ENCODE results near the gene BICDL2.

Gene BICDL2

DNA sequence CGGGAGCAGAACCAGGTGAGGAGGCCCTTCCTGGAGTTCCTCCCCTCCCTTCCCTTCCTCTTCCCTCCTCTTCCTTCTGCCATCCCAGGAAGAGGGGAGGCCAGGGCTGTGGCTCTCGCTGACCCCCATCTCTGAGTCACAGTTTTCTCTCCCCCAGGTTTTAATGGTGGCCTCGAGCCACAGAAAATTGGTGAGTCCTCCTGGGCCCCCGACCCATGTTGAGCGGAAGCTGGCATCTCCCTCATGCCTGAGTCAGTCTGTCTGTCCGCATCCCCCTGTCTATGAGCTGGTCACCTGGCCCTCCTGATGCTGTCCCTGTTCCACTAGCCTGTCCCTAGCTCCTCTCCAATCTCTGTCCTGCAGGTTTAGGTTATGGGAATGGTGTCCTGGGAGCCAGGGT is 36.8 kb downstream of the BICDL2 start:
- no peaks in the 10 kb centered on the region for H3K79me2 ChIP-seq (ENCODE audit: insufficient read depth, low read depth)

DNA sequence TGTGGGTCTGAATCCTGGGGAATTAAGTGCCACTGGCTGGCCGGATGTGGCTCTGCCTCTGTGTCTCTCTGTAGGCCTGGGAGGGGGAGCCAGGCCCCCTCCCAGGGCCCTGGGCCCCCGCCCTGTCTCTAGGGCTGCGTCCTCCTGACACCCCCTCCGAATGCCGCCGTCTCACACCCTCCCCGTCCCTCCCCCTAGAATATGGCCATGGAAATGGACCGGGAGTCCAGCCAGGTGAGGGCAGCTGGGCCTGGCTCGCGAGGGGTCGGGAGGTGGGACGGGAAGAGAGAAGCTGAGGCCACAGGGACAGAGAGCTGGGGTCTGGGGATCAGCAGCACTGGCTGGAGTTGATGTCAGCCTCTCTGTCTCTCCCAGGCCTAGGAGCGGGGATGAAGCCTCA is 40.4 kb downstream of the BICDL2 start:
- TF ChIP-seq, protein P1, sequence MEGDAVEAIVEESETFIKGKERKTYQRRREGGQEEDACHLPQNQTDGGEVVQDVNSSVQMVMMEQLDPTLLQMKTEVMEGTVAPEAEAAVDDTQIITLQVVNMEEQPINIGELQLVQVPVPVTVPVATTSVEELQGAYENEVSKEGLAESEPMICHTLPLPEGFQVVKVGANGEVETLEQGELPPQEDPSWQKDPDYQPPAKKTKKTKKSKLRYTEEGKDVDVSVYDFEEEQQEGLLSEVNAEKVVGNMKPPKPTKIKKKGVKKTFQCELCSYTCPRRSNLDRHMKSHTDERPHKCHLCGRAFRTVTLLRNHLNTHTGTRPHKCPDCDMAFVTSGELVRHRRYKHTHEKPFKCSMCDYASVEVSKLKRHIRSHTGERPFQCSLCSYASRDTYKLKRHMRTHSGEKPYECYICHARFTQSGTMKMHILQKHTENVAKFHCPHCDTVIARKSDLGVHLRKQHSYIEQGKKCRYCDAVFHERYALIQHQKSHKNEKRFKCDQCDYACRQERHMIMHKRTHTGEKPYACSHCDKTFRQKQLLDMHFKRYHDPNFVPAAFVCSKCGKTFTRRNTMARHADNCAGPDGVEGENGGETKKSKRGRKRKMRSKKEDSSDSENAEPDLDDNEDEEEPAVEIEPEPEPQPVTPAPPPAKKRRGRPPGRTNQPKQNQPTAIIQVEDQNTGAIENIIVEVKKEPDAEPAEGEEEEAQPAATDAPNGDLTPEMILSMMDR (conservative IDR thresholded peaks at IDR 0.05; ENCODE audit: low read depth, low read length), result no peak
- no peak overlapping the region for H3K4me3 ChIP-seq (IDR thresholded peaks at IDR 0.05; ENCODE audit: insufficient read depth, low read depth, low read length)
- no peak overlapping the region for H3K27ac ChIP-seq
- H3K79me2 ChIP-seq (ENCODE audit: insufficient read depth, low read depth), result no peaks in the 10 kb centered on the region
- no peak overlapping the region for H3K4me2 ChIP-seq
- H3K36me3 ChIP-seq (ENCODE audit: insufficient read depth), result no peaks in the 10 kb centered on the region
- H3K27me3 ChIP-seq (ENCODE audit: insufficient read depth, low read depth), result peaks cover 100% of the 10 kb centered on the region
- H3K9ac ChIP-seq, result no peak overlapping the region
- H2AFZ ChIP-seq (ENCODE audit: low read depth), result no peak overlapping the region
- no peaks in the 10 kb centered on the region for H4K20me1 ChIP-seq (ENCODE audit: insufficient read depth)
- H3K4me1 ChIP-seq (ENCODE audit: low read depth, poor library complexity, severe bottlenecking), result no peaks in the 10 kb centered on the region

More for the DNA sequence above, 36.8 kb downstream of the BICDL2 start:
- no peak overlapping the region for H3K9ac ChIP-seq
- H2AFZ ChIP-seq (ENCODE audit: low read depth), result no peak overlapping the region
- H3K27me3 ChIP-seq (ENCODE audit: insufficient read depth, low read depth), result peaks cover 81% of the 10 kb centered on the region
- H3K36me3 ChIP-seq (ENCODE audit: insufficient read depth), result no peaks in the 10 kb centered on the region
- TF ChIP-seq, protein P1 (conservative IDR thresholded peaks at IDR 0.05; ENCODE audit: low read depth, low read length), result no peak
- H4K20me1 ChIP-seq (ENCODE audit: insufficient read depth), result no peaks in the 10 kb centered on the region
- no peak overlapping the region for H3K27ac ChIP-seq
- peaks cover 2% of the 10 kb centered on the region for H3K4me1 ChIP-seq (ENCODE audit: low read depth, poor library complexity, severe bottlenecking)
- H3K4me3 ChIP-seq (IDR thresholded peaks at IDR 0.05; ENCODE audit: insufficient read depth, low read depth, low read length), result no peak overlapping the region
- no peak overlapping the region for H3K4me2 ChIP-seq

DNA sequence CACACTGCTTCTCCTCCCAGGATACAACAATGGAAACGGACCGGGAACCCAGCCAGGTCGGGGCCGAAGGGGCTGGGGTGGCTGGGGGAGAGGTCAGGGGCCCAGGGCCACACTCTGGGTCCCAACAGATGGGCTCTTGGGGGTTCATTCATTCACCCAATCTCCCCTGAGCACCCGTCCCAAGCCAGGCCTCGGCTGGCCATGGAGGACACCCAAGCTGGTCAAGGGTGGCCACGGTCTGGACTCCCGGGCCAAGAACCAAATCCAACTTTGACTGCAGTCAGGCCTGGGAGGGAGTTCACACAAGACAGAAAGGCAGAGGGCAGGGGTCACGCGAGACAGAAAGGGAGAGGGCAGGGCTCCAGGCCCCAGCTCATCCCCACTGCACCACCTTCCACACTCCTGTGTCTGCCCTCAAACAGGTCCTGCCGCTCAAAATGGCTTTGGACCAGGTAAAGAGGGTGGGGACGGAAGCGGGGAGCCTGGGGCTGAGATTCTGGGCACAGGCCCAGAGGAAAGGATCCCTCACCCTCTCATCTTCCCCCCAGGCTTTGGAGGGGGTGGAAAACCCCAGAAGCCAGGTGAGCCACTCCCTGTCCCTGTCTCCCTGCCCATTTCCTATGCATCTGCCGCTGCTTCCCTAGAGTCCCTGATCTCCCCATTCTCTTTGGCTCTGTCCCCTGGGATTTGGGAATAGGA is 44.2 kb downstream of the BICDL2 start:
- no peaks in the 10 kb centered on the region for H4K20me1 ChIP-seq (ENCODE audit: insufficient read depth)
- no peak overlapping the region for H3K9ac ChIP-seq
- no peak overlapping the region for H3K4me3 ChIP-seq (IDR thresholded peaks at IDR 0.05; ENCODE audit: insufficient read depth, low read depth, low read length)
- TF ChIP-seq, protein P1 (conservative IDR thresholded peaks at IDR 0.05; ENCODE audit: low read depth, low read length), result no peak
- H3K4me1 ChIP-seq (ENCODE audit: low read depth, poor library complexity, severe bottlenecking), result no peaks in the 10 kb centered on the region
- H3K27ac ChIP-seq, result no peak overlapping the region
- H2AFZ ChIP-seq (ENCODE audit: low read depth), result no peak overlapping the region
- peaks cover 100% of the 10 kb centered on the region for H3K27me3 ChIP-seq (ENCODE audit: insufficient read depth, low read depth)
- no peak overlapping the region for H3K4me2 ChIP-seq
- no peaks in the 10 kb centered on the region for H3K79me2 ChIP-seq (ENCODE audit: insufficient read depth, low read depth)
- H3K36me3 ChIP-seq (ENCODE audit: insufficient read depth), result no peaks in the 10 kb centered on the region

DNA sequence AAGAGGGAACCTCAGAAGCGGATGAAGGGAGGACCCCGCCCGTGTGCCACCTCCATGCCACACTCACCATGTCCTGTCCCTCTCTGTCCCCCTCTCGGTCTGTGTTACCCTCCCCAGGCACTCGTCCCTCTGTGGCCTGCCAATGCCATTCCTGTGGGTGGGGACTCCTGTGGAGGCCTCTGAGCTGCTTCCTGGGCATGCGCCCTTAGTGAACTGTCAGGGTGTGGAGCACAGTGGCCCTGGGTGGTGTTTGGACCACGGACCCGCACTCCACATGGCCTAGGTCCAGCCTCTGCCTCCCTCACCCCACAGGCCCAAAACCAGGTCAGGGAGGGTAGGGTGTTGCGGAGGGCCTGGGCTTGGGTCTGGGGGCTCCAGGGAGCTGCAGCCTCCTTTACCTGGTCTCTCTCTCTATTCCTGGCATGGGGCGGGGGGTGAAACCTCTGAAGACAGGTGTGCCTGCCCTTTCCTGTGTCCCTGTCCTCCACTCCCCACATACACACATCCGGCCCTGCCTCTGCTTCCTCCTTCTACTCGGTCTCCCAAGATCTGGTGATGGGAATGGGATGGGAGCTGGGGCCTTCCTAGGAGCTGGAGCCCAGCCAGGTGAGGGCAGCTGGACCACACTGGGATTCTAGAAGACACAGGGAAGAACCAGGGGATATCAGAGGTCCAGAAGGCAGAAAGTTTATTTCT is 45.0 kb downstream of the BICDL2 start:
- no peaks in the 10 kb centered on the region for H3K36me3 ChIP-seq (ENCODE audit: insufficient read depth)
- peaks cover 100% of the 10 kb centered on the region for H3K27me3 ChIP-seq (ENCODE audit: insufficient read depth, low read depth)

More for the DNA sequence above, 45.0 kb downstream of the BICDL2 start:
- Histone ChIP-seq H3K4me2 (no peak overlapping the region), H2AFZ (ENCODE audit: low read depth) (no peak overlapping the region), H3K4me1 (ENCODE audit: low read depth, poor library complexity, severe bottlenecking) (no peaks in the 10 kb centered on the region), H4K20me1 (ENCODE audit: insufficient read depth) (no peaks in the 10 kb centered on the region), H3K79me2 (ENCODE audit: insufficient read depth, low read depth) (no peaks in the 10 kb centered on the region), H3K4me3 (IDR thresholded peaks at IDR 0.05; ENCODE audit: insufficient read depth, low read depth, low read length) (no peak overlapping the region), H3K27ac (no peak overlapping the region), H3K9ac (no peak overlapping the region)
- TF ChIP-seq, protein P1 (conservative IDR thresholded peaks at IDR 0.05; ENCODE audit: low read depth, low read length), result no peak
